Right lobe of liver (tissue), 4 donors: Measurements from ENCODE around the gene LZIC.

Source experiments
- CTCF ChIP-seq, 4 donors: fragments of 200-600 bp in 3 of 4; fragments of 450-650 bp in 1 of 4; IDR thresholded peaks; one replicate each; pipeline versions ENCODE4 v1.5.1 to v1.8.0; 2016 to 2022; ENCODE audit warnings: antibody characterized with exemption in 4 of 4, mild to moderate bottlenecking in 2 of 4
- POLR2A ChIP-seq: fragments of 450-650 bp; IDR thresholded peaks from one replicate; pipeline ENCODE4 v1.6.1; 2017; ENCODE audit warnings: antibody characterized with exemption, mild to moderate bottlenecking
- donor health status: DM: no; HTN: no; CAD: no.
- donor health status: DM: no; HTN: no; CAD: no.
- donor health status: DM: no; HTN: yes; CAD: no.

- TF ChIP-seq CTCF (IDR thresholded peaks at IDR 0.05) (no peak), POLR2A (no peak)
Observed at GRCh38 chr1:9920606-9921005, 22.6 kb downstream of the LZIC start.
